NCI-H69 (cell line): ENCODE measurements around the gene MAD1L1.

Experiments used
- DNase-seq: peaks from one replicate; lab custom pipeline; 2025; lab: John Stamatoyannopoulos, UW

MAD1L1 gene

DNA sequence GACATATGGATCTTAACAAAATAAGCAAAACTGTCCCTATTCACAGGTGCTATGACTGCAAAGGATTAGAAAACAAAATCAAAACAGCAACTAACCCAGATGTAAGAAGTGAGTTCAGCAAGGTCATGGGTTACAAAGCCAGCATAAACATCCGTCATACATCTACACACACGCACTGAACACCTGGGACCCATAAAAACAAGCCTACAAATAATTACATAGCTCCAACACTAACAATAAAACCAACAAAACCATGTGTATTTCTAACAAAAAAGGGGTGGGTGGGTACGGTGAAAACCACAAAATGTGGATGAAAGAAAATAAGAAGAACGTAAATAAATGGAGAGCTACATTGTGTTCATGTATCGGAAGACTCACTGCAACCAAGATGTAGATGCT lies 305.8 kb downstream of the MAD1L1 start:
- peak; percentile 61 for DNase-seq

DNA sequence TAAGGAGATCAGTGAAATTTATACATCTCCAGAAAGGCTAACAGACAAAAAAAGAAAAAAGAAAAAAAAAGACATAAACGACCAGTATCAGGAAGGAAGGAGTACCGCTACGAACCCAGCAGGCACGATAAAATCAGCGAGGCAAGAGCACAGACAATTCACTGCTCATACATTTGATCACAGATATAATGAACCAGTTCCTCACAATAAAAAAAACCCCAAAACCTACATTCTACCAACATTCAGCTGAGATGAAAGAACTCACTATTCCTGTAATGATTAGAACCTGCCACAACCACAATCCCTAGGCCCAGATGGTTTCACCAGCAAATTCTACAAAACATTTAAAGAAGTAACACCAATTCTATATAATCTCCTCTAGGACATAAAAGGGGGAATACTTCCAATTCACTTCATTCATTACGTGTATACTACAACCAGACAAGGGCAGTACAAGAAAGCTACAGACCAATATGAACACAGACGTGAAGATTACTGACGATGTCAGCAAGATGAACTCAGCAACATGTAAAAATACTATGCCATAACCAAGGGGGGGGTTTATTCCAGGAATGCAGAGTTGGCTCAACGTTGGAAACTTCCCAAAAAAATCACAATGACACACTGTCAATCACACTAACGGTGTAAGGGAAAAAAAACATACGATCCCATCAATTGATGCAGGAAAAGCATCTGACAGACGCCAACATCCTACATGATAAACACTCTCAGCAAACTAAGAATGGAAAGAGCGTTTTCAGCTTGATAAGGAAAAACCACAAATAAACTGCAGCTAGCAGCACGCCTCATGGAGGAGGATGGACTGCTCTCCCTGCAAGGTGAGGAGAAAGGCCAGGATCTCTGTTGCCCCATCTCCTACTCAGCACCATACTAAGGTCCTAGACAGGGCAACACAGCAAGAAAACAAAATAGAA lies 306.5 kb downstream of the MAD1L1 start:
- no peak for DNase-seq

DNA sequence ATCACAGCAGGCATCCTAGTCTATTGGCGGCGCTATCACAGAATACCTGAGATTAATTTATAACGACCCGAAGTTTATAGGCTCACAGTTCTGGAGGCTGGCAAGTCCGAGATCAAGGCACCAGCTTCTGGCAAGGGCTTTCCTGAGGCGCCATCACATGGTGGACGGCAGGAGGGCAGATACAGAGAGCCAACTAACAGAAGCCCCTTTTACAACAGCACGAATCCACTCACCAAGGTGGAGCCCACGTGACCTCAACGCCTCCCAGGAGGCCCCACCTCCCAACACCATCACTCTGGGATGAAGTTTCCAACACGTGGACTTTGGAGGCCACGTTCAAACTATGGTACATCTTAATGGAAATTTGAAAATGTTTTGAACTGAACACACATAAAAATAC lies 307.4 kb downstream of the MAD1L1 start:
- peak; percentile 22 for DNase-seq

DNA sequence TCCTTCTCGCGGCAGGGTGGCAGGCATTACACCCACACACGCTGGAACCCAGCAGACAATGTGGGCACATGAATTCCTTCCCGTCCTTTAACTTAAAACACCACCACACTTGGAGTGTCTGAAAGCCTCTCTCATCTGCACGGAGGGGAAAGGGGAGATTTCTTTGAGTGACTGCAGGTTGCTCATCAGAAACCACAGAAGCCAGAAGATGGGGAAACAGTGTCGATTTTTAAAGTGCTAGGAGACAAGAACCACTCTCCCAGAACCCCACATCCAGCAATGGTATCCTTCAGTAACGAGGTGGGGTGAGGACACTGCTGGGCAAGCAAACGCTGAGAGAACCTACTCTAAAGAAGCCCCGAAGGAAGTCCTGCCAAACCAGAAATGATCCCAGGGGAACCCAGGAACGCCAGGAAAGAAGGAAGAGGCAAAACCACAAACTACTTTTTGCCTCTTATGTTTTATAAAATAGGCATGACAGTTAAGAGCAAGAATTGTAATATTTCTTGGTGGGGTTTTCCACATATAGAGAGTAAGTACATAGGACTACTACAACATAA lies 308.4 kb downstream of the MAD1L1 start:
- no peak for DNase-seq

DNA sequence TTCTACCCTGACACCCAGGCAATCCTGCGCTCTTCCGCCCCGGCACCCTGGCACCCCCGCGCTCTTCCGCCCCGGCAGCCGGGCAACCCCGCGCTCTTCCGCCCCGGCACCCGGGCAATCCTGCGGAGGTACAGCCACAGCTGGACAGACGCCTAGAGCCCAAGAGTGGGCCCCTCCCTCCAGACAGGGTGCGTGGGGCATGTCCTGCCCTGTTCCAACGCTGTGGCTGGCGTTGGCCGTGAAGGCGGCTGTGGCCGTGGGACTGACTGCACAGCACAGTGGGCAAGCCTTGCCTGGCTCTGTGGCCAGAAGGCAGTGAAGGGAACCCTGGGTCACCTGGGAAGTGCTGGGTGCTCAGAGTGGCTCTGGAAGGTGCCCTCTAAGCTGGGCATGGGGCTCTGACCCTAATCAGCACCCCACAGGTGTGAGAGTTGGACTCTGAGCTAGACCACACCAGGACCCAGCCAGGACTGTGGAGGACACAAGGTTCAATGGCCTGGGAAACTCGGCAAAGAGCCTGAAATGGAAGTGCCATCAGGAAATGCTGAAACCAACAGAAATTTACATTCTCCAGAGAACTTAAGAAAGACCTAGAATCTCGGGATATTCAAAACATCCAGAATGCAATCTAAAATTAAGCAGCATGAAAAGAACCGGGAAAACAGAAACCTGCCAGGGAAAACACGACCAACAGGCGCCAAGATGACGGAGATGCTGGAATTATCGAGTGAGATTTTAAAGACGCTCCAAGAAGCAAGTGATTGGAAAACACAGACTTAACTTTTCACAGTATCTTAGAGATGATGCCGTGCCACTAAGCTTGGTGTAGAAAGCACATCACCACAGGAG lies 309.1 kb downstream of the MAD1L1 start:
- no peak for DNase-seq

DNA sequence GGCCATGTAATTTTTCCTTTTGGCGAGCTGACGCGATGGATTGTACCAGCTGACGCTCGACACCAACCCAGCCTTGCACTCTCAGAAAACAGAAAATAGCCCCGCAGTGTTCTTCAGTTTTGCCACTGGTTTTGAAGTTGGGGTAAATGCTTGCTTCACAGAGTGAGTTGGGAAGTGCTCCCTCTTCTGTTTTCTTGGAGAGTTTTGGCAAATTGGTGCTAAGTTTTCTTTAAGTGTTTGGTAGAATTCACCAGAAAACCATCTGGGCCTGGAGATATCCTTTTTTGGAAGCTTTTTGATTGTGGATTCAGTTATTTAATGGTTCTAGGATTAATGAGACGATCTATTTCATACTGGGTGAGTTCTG lies 309.9 kb downstream of the MAD1L1 start:
- no peak for DNase-seq

DNA sequence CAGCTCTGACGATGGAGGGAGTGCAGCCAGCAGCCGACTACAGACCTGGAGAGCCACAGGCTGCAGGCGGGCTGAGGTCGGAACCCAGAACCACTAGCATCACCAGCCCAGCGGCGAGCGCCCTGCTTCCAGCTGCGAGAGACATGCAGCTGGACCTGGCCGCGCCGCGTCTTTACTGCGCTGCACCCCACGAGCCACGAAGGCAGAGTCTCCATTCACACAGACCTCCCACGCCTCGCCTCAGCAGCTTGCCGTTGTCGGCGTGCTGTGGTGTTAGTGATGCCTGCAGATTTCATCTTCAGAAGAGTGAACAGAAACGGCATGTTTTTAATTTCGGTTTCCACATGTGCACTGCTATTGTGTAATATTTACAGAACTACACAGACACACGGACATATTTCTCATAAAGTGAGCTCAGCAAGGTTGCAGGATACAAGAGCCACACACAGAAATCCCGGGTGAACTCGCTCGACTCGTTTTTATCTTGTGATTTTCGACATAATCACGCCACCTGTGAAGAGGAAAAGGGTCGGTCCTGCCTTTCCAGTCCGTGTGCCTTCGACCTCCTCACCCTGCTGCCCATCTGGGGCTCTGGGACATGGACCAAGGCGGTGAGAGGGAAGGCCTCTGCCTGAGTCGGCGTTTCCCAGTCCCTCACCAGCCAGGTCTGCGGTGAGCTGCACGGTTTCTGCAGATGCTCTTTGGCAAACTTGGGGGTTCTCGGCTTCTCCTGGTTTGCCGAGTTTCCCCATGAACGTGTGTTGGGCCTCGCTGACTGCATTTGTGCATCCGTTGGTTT lies 310.5 kb downstream of the MAD1L1 start:
- DNase-seq, result no peak

DNA sequence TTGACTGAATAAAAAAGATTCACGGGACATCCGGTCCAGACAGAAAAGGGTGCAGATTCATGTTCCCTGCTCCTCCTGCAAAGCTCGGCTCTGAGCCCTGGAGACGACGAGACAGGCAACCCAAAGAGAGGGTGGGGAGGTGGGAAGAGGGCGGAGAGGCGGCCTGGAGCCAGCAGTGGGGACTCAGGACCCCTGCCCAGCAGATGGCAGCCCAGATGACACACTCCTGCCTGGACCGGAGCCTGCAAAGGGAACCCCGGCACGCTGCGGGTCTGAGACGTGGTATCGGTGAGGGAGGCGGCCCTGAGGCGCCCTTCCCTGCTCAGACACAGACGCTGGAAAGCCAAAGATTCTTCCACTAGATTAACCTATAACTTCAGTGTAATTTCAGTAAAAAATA lies 311.9 kb downstream of the MAD1L1 start:
- DNase-seq, result no peak

DNA sequence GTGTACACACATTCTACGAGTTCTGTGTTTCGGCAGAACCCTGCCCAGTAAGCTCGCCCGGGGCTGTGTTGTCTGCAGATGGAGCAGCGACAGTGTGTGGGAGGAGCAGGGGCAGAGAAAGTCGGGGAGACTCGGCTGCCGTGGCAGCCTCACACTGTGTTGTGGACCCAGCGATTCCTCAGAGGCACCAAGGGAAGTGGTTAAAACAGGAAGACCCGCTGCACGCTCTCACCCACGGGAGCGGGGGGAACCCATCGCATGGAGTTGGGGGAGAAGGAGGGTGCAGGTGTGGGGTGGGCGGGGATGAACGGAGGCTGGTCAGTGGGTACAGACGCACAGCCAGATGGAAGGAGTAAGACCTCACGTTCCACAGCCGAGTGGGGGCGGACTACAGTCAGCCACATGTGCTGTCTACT lies 312.5 kb downstream of the MAD1L1 start:
- no peak for DNase-seq

DNA sequence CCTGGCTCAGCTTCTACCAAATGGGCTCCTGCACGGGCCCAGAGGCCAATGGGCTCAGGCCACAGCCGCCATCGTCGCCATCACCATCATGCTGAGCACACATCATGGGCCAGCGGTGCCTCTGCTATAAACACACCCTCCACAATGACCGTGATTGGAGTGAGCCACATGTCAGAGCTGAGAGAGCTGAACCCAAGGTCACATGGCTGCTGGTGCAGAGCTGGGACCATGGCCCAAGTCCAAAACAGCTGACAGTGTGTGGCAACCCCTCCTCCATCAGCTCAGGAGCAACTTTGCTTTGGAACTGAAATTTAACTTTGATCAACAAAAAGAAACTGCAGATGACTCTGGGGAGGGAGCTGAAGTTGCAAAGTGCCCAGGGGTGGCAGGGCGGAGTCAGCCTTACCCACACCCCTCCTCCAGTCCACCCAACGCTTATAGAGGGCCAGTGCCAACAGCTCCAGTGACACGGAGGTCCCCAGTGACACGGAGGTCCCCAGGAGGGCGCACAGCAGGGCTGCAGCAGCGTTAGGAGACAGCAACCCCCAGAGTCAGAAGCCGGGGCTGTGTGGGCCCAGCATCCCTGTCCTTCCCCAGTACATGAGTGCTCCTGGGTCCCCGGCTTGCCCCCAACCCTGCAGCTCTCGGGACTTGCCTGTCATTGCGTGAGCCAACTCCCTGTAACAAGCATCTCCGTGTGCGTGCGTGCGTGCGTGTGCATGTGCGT lies 313.0 kb downstream of the MAD1L1 start:
- DNase-seq, result peak; percentile 67

DNA sequence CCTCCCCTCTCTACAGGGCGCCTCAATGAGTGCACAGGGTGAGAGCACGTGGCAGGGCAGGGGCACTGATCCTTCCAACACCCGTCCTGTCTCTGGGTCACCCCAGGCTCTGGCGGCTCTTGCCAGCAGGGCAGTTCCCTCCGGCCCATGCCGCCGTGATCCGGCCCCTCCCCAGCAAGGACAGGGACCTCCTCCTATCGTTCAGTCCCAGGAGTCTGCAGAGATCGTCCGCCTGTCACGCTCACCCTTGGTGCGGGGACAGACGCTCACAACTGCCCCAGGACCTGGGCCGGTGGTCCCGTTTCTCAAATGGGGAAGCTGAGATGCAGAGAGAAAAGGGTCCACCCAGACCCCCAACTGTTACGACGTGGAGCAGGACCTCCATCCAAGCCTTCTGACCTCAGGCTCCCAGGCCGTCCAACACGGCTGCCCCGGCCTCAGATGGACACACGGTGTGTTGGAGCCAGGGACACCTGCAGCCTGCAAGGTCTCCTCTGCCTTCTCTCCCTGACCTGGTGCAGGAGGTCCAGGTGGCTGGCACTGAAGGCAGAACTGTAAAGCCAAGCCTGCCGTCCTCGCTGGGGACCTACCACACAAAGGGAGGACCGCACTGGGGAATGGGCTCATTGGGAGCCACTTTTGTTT lies 313.7 kb downstream of the MAD1L1 start:
- DNase-seq, result no peak

DNA sequence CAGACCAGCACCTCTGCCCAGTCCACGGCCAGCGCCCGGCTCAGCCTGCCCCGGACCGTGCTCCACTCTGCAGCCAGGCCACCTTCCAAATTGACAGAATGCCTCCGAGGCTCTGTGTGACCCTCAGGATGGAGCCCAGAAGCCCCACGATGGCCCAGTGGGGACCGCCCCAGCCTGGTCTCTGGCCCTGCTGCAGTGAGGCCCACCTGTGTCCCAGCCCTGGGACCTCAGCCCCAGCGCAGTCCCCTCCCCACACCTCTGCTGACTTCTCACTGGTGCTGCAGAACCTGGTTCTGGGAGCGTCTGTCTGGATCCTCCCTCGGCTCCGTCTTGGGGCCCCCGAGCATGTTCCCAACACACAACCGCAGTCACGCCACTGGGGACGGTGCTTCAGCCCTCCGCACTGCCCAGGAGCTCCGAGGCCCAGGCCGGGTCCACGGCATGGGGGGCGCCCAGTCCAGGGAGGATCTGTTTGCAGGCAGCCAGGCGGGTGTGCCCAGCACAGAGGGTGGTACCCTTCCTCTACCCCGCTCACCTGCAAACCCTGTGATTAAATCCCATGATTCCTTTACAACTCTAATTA lies 314.6 kb downstream of the MAD1L1 start:
- no peak for DNase-seq

DNA sequence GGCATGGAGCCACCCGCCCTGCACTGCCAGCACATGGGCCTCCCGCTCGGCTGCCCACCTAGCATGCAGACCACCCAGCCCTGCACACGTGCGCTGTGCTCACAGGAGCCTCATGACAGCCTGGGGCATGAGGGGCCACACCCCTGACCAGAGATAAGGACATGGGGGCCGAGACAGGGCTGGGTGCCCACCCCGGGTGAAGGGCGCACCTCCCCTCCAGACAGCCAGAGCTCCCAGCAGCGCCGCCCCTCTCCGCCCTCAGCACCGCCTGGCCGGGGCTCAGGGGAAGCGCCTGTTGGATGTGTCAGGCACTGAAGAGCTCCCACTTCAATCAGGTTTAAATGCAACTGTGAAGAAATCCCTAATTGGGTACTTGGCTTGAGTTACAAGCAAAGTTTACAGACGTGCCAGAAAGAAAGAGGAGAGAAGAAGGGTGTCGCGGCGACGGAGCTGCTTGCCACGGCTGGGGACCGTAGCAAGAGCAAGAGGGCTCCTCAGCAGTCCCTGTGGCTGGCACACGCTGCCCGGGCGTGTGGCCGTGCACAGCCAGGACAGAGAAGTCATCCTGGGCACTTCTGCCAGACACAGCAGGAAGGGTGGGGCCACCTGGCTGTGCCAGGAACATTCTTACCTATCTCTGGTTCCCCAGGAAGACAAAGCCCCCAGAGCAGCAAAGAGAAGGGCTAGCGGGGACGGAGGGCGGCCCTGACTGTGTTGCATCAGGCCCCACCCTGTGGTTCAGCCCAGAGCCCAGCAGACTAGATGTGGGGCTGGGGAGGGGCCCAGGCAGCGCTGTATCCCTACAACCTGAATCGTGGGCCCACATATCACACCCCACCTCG lies 315.3 kb downstream of the MAD1L1 start:
- DNase-seq, result peak; percentile 59

DNA sequence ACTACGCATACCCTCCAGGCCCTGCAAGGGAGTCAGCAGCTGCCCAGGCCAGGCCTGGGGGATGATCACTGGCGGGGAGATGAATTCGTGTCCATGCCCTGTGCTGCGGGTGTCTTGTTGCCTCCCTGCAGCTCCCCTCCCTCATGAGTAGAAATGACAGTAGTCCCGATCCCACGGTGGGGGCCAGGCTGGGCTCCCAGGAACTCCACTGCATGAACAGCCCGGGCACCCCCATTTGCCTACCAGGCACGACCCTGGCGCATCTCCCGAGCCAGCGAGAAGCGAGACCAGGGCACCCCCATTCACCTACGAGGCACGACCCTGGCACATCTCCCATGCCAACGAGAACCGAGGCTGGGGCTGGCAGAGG lies 316.2 kb downstream of the MAD1L1 start:
- DNase-seq, result no peak

DNA sequence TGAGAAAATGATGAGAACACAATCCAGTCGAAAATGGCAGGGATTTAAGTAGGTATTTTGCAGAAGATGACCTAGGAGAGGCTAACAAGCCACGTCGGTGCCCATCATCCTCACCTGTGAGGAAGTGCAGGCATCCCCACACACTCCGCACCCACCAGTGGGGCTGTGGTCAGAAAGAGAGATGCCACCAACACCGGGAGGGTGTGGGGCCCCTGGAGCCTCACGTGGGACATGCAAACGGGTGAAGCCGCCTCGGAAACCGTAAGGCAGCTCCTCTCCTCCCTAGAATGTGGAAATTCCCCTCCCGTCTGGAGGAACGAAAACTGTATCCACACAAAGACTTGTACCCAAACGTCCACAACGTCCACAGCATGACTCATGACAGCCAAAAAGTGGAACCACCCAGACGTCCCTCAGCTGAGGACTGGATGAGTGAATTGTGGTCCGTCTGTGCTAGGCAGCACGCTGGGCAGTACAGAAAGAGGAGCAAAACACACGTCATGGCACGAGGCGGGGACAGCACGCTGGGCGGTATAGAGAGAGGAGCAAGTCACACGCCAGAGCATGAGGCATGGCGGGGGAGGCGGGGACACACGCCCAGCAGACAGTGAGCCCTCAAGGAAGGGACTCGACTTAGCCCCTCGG lies 316.7 kb downstream of the MAD1L1 start:
- DNase-seq, result no peak

DNA sequence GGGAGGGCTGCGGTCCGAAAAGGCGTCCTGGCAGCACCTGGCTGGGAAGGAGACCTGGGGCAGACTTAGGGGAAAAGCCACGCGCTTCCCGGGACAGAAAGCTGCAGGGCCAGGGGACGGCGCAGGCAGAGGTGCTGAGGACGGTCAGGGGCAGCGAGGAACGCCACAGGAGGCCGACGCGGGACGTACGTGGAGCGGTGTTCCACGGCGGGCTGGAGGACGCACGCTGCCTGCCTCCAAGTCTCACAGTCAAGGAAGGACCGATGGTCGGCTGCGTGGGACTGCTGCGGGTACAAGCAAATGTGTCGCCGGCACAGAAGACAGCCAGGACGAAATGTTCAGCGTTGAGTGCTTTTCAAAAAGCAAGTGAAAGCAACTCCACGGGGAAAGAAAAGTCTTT lies 317.4 kb downstream of the MAD1L1 start:
- no peak for DNase-seq

DNA sequence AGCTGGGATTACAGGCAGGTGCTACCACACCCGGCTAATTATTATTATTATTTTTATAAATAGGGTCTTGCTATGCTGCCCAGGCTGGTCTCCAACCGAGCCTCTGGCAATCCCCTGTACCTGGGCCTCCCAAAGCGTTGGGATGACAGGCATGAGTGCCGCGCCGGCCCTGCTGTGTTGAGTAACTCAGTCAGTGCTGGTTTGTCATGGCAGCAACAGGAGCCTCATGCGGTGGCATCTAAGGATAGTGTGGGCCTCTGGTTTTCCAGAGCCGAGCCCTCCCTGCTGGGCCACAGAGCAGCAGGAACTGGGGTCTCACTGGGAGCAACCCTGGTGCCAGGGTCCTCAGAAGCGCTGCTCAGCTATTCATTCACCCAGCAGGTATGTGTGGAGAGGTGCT lies 318.0 kb downstream of the MAD1L1 start:
- no peak for DNase-seq

DNA sequence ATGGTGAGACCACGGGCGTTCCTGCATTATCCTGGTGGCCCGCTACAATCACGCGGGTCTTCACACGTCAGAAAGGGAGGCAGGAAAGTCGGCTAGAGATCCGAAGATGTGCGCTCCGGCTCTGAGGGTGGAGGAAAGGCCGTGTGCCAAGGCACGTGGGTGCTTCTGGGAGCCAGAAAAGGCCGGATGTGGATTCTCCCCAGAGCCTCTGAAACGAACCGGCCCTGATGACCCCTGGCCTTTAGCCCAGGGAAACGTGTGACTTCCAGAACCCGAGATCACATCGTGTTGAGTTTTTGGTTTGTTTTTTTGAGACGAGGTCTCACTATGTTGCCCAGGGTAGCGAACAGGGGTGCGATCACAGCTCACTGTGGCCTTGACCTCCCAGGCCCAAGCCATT lies 318.4 kb downstream of the MAD1L1 start:
- DNase-seq, result no peak
